ENCODE measurements around the gene CSRNP3.

DNA sequence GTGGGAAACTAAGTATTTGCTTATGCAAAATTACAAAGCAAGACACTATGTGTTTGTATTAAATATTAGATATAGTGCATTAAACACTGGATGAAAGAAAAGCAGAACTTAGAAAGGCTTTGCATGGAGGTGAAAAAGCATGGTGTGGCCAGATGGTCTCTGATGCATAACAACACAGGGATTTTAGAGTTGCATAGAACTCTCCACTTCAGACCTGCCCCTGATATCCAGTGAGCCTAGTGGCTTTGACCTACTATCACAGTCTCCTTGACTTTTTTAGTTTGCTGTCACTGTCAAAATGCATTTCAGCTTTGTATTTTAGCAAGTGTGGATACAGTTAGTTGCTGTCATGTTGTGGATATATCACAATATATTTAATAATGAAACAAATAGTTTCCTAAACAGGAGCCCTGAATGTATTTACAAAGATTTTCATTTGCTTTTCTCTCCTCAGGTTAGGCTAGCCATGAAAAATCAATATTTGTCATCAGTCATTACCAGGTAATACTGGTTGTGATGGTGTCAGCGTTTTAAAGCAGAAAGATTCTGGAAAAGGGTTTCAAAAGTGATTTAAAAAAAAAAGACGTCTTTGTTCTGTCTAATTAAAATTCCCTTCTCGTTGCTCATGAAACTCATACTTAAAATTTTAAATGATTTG, 5.2 kb downstream of the CSRNP3 start:
- TF ChIP-seq CTCF (conservative IDR thresholded peaks at IDR 0.05; ENCODE audit: low read length) (no peak), EZH2phosphoT487 (IDR thresholded peaks at IDR 0.05; ENCODE audit: borderline replicate concordance) (no peak)

Data from Loucy (cell line).